GM12875 (cell line): Measurements from ENCODE around the gene PCSK9.
"Not testable (repeated sequence)": the region's sequence is repeated elsewhere in the genome, so short reads cannot be mapped to it uniquely, and the experiment has no call there.

Source experiments
- H3K4me3 ChIP-seq: one replicate; pipeline ENCODE4 v1.5.1; 2011; ENCODE audit warnings: low read depth, low read length, control low read depth
- CTCF ChIP-seq: IDR thresholded peaks from 2 replicates; pipeline ENCODE4 v1.5.1; 2011; ENCODE audit warnings: low read depth, mild to moderate bottlenecking, control low read depth, inconsistent platforms, low read length, moderate library complexity, borderline replicate concordance; ENCODE audit not compliant: insufficient read depth

PCSK9 gene

GRCh38 chr1:55103891-55104290 lies 64.5 kb downstream of the PCSK9 start:
- no peak overlapping the region for H3K4me3 ChIP-seq
- TF ChIP-seq CTCF = no peak

- no peak for TF ChIP-seq CTCF
- no peak overlapping the region for H3K4me3 ChIP-seq
Measured at GRCh38 chr1:55107101-55107500, 67.8 kb downstream of the PCSK9 start.

- not testable (repeated sequence) for H3K4me3 ChIP-seq
Measured at GRCh38 chr1:55109005-55109404, 69.7 kb downstream of the PCSK9 start.
